Muscle of back (tissue), 11 donors: ENCODE results near the gene FOXO3. TPM values are rescaled to one million over a fixed set of nuclear protein-coding genes. Genes with fewer than 3 reads are reported as not detected.

ENCODE experiments used
- DNase-seq, 3 donors: peaks; one replicate each; pipeline versions ENCODE4 v3.0.0 to v3.0.0-alpha.2; 2013
- polyA plus RNA-seq, 10 donors: library from polyadenylated mRNA; unstranded; fragments of 120-200 nt; gene quantifications; one replicate each; pipeline ENCODE4 v1.2.1, GENCODE V29; 2013; ENCODE audit not compliant: insufficient read length in 10 of 10

FOXO3 gene
- polyA plus RNA-seq, 10 donors, result 28.4 to 38.2 (median 33.1) TPM

DNA sequence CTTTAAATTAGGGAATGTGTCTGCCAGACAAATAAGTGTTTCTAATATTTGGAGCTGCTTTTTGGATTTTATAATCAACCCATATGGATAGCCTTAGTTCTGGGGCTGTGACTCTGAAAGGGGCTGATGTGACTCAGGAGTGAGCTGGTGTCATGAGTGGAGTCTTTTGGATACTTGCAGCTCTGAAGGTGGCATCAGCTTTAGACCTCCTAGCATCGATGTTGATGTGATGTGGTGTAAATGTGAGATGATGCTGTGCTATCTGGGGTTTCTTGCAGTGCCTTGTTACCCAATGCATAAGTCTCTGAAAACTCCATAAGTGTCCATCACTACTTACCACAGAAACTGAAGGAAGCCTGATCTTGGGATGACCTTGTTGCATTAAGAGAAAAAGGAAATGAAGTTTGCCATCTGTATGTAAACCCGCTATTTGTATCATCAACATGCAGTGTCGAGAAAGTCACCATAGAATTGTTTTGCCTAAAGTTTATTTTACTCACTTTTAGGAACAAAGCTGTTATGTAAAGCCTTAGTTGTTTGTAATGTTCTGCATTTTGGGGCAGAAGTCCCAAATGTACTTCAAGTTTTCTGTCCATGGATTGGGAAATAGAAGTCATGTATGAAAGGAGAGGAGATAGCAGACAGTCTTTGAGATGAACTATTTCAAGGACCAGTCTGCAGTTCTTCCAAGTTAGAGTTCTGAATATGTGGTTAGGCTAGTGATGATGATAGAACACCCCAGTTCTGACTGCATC is 8.0 kb downstream of the FOXO3 start:
- DNase-seq, result no peak

DNA sequence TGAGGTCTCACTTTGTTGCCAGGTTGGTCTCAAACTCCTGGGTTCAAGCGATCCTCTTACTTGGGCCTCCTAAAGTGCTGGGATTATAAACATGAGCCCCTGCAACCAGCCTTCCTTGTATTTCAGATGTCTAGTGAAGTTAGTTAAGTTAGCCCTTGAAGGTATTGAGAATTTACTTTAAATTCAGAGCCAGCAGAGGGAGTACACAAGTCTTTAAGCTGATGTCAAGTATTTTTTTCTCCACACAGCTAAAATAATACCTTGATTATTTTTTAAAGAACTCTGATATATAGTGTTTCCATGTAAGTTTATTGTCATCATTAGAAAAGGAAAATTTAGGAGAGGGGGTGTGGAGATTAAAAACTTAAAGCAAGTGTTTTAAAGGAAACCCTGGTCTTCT is 9.8 kb downstream of the FOXO3 start:
- no peak for DNase-seq

DNA sequence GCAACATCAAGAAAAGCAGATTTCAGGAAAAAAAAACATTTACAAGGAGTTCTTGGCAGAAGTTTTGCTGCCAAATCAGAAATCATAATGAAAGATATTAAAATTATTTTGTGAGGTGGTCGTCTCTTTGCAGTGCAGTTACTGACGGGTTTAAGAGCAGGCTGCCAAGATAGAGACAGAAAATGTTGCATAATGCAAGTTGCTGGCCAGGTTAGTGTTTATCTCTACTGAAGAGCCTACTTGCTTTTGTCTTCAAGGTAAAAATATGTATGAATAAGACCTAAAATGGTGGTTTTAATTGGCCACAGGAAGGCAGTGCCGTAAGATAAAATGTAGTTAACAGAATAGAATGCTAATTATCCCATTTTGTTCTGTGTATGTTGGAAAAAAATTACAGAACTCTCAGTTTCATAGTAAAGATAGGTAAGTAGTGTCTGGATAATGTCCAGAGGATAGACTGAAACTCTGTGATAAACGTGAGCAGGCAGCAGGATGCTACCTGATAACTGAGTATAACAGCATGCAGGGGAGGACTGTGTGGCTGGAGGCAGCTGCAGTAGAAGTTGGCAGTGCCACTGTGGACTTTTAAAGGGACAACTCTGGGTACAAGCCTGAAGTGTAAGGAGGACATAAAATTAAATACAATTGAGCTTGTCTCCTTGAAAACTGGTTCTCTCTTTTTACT is 13.9 kb downstream of the FOXO3 start:
- DNase-seq, result no peak

DNA sequence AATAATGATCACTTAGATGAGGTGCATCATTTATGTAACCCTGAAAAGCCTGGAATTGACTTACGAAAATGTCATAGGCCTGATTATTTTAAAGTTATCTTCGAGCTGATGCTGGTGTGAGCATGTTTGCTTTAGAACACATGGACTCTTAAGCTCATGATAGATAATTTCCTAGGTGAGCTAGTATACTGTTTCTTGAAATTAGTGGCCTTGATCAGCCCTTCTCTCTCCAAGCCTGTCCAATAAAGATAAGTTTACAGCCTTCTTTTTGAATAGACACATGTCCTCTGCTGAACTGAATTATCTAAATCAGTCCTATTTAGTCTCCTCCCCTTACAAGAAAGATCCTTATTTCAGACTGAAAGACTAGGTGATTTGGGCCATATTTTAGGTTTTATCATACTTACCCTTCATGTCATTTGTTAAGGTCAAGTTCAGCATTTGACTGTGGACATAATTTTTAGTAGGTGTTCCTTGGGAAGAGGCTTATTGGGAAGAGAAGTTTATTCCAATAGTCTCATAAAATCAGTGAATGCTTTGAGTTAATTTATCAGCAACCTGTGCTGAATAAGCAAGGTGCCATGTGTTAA is 15.3 kb downstream of the FOXO3 start:
- DNase-seq, result no peak

DNA sequence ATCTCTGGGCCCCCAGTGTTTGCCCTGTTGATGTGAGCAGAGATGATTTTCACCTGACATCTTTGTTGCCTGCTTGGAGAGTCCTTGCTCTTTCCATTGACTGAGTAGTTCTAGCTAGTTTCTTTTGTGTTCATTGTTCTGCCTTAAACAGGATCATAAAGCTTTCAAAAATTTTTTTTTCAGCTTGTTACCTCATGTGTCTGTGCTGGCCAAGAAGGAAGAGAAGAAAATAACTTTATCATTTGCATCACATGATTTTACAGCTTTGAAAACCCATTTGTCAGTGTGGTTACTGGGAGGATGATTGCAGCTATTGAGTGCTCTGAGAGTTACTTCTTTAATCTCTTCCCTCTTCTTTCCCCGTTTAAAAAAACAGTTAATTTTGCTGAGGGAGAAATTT is 16.0 kb downstream of the FOXO3 start:
- DNase-seq, result no peak

DNA sequence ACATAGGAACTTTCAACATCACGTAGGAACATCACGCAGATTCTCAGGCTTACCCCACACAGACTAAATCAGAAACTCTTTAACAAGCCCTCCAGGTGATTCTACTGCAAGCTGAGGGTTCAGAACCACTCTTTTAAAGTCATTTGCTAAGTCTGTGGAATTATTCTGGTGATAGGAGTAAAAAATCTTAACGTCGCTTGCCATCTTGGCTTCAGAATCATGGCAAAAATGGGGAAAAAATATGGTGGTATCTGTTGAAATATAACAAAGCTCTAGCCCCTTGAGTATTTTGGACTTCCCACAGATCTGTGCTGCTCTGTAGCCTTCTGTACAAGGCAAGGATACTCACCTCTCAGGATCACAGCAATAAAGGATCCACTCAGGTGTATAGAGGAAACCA is 17.4 kb downstream of the FOXO3 start:
- DNase-seq, result no peak

DNA sequence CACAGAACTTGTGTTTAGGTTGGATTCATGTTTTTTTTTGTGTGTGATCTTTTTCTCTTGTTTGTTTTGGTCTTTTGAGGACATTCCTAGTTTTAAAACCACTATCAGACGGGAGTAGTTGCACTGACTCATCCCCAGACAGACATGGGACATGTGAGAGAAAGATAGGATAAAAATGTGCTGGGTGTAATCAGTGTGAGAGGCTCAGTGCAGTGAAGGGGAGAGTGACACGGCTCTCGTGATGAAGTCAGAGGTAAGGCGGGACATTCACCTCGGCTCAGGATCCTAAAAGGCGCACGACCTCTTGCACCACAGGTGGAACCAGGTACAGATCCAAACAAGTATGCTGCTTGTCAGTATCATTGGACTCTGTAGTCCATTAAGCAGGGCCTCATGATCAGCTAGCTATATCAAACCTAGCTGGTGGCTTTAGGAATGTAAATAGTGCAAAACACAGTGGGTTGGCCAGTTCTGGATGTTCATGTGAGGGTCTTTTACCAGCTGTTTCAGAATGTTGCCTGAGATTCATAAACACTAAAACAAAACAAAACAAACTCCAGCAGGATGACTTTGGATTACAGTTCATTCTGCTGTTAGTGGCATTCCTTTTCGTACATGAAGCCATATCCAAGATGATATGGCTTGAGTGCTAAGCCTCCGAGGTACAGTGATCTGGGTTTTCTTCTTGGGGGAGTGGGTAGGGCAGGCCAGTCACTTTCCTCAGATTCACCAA is 18.0 kb downstream of the FOXO3 start:
- DNase-seq, result no peak

DNA sequence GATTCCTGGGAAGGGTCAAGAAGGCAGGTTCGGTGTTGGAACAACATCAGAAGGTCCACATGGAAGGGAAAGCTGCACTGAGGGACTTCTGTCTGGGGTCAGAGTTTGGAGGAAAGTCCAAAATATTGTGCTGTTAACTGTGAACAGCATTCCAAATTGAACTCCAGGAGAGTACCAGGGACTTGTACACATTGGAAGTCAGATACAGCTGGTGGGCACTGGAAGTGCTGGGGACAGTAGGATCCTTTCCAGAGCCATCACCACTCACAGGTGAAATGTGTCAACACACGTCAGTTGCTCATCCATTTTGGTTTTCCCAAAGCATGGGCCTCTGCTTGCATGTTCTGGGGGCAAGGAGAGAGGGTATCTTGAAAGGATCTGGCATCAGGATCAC is 18.6 kb downstream of the FOXO3 start:
- DNase-seq, result no peak

DNA sequence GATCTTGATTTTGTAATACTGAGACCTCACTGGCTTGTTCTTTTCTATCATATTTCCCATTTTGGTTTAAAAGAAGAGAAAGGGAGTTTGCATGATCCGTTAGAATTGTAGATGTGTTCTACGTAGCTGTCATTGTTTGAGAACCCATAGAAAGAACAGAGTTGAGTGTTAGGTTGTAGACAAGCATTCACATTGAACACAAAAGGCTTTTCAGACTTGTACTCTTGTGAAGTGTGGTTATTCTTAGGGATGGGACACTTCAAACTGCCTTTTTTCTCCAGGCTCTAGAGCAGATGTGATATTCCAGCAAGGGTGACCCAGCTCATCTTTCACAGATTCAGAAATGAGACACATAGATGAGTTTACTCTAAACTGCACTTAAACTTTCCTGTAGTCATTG is 19.9 kb downstream of the FOXO3 start:
- DNase-seq, result no peak

DNA sequence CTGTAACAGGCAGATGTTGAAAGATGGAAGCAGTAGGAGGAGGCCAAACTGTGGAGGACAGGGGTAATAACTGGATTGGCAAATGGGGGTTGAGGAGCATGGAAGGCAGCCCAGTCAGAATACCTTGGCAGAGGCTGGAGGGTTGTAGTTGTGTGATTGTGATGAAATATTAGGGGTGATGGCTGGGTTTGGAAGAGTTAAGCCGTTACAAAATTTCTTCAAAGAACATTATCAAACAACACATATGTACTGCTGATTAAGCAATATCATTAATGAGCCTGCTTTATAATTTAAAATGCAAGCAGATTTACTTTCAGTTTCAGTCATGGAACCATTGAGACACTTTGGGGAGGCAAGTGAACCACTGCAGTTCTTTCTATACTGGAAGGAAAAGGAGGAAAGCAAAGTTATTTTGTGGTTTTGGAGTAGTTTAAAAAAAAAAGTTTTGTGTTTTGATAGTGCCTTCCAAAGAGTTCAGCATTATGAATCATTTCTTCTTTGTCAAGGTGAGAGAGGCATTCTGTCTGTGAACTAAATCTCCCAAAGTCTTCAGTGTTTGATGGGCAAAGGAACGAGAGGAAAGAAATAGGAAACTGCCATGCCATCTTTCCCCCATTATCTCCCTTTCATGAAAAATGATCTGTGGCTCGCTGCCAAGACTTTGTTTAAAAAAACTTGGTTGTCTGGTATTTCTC is 20.7 kb downstream of the FOXO3 start:
- peak in 1 of 3 donors; percentile 62 for DNase-seq

DNA sequence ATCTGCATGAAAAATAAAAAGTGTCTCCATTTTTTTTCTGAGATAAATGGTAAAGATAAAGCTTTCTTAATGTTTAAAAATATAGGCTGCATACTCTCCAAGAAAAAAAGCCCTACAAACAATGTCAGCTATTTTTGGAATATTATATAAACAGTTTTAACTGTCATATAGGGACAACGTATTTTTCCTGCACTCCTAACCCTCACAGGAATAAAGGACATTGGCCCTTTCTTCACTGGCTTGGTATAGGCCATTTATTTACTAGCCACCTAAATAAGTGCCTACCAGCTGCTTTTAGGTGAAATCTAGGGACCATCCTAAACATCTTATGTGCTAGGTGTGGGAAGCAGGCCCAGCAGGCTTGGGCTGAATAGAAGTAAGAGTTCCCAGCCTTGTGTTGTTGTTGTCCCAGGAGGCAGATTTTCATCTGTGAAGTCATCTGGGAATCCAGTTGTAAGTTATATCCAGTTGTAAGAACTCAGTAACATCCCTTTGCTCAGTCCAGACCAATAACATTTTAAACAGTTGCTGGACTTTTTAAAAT is 21.3 kb downstream of the FOXO3 start:
- DNase-seq, result no peak

DNA sequence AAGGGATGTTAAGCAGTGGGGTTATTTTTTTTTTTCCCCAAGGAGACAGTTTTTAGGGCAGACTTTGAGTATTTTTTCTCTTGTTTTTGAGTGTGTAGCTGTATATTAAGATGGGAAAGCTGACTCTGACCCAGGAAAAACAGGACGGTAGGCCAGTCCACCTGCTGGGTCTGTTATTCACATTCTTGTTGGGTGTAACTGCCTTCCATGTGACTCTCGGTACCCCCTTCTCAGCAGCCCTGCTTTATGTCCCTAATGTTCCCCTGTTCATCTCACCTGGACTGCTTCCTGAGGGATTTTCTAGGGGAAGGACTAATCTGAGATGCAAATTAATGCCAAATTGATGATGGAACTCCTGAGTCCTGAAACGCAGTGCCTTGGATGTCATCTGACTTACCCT is 21.9 kb downstream of the FOXO3 start:
- no peak for DNase-seq

DNA sequence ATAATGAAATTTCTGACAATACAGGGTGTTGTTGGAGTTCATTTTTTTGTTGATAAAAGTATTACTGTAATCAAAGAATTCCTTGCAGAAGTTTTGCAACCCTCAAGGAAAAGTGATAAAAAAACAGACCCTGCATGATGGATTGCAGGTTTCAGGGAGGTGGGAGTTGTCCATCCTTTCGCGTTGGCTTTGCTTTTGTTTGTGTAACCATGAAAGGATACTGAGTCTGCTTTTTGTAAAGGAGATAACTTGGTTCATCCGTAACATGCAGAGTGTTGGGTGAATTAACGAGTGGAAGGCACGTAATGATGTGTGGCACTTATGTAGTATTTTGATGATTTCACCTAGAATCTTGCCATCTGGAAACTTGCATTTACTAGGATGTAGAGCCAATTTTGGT is 23.6 kb downstream of the FOXO3 start:
- DNase-seq, result no peak

DNA sequence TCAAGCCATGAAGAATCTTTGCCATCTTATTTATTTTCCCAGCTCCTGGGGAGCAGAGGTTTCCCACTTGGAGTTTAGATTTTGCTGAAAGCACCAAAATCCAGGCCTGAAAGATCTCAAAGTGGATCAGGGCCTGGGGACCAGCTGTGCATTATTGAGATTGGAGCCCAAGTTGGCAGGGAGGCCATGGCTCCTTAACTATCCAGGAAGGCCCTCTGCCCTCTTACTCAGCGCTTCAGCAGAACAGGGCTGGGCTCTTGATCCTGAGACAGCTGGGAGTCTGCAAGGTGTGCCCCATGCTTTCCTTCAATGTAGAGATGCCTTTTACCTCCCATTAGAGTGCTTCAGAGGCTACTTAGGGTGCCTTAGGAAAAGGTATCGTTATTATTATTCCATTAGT is 24.6 kb downstream of the FOXO3 start:
- DNase-seq, result no peak

DNA sequence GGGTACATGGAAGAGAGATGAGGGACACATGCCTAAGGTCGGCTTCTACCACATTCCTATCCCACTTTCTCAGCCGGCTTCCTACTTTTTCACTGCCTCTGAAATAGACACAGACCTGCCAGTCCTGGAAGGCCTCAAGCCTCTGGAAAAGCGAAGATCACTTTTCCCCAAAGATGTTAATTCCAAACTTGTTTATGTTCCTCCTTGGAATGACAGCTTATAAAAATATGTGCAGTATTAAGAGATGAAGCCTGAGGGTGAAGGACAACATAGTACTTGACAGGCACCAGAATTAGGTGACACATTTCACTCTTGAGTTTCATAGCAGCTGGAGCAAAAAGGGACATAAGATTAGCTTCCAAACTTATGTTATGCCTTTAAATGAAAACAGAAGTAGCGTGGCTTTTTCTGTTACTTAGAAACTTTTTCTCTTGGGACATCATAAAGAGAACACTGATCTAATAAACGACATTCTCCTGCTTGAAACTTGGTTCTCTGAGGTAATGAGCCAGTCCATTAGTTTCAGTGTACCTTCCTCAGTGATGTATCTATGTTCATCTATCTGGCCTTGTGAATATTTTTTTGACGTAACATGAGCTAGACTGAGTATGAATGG is 25.3 kb downstream of the FOXO3 start:
- DNase-seq, result no peak

DNA sequence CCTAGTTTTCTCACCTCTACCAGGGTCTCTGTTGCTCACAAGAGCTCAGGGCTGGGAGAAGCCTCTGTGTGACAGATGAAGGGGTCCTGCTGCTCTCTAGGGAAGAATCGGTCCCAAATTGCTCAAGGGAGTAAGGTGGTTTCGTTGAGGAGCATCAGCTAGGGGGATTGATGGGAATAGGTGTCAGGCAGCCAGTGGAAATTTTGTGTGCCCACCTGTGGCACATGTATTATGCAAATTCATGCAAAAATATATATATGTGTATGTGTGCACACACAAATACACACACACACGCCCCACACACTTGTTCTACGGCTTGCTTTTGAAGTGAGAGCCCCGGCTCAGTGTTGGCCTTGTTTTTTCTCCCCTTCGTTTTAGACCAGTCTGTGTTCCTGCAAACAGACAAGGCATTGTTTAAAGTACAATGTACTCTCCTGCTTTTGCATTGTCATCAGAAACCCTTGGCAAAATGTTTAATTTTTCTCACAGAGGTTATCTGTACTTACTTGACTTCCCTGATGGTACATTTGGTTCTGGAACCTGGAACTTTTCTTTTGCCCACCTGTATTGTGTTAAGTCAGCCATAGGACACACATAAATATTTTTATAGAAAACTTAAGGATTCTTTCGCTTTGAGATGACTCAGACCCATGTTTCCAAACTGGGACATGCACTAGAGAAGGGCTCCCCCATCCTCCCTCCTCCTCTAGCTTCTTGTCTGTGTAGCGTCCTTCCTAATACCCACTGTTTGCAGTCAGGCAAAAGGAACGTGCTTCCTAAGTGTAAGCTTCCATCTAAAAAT is 26.7 kb downstream of the FOXO3 start:
- DNase-seq, result no peak

DNA sequence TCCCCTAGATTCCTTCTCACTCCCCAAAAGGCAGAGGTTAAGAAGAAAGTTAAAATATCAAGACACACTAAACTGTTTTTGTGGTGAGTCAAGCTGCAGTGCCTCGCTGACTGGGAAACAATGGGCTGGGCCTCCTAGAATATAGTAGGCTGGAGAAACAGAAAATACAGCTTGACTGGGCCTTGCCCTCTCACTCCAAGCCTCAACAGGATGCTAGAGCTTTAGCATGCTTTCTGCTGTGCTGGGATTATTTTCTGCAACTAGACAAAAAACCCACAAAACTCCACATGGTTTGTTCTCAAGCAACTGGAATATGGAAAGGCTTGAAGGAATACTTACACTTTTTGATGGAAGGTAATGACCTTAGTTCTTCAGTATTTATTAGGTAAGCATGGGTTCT is 27.9 kb downstream of the FOXO3 start:
- no peak for DNase-seq

DNA sequence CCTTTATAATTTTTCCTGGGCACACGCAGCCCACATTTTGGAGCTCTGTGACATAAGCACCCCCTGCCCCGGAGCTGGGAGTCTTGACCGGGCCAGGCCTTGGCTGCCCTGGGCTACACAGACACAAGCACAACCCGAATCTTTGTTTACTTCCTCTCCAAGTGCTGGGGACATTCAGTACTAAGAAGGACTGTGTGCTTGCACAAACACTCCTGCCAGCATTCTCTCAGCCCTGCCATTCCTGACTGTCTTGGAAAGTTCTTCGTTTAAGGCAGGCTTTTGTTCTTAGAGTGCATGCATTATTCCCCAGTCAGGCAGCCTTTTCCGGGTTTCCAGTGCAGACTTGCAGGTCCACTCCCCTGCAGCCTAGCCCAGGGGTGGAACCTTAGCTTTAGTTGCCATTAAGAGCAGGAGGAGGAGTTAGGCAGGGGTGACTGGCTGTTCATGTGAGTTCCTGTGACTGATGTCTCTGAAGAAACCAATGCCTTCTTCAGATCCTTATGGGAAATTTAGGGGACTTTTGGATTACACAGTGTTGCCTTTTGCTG is 28.6 kb downstream of the FOXO3 start:
- peak; percentile 71 to 90 (median 76) for DNase-seq

DNA sequence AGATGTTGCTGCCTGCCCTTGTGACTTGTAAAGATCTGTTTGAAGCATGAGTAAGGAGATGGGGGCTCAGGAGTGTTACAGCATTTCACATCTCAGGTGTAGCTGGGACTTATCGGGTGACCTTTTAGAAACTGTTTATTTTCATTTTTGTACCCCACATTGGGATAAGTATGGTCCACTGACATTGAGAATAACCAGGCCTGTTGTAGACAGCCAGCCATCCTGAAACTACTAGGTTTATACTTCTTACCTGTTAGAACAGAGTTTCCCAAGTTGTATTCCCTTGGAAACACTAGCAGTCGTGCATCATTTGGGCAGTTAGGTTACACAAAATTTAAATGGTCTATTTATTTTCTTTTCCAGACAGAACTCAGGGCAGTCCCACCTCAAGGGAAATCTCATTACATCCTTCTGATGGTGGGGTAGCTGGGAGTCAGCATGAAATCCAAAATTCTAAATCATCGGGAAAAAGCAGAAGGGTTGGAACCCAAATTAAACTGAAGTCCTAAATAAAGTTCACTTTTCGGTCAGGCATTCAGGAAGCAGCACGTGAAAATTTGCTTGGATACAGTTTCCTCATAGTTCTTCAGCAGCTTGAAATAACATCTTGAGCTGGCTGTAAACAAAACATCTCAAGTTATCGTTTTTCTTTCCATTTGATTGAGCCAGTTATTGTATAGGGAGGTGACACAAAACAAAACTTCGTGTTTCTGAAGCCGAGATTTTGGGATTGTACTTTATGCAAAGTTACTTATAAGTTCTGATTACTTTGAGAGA is 30.5 kb downstream of the FOXO3 start:
- DNase-seq, result peak in 2 of 3 donors; percentile 44 to 74
